GM23248 (cell line): ENCODE data around the gene NPHP4.

Experiments
- EZH2 ChIP-seq: fragments of 200-600 bp; sonication (generic); IDR thresholded peaks from 2 replicates; pipeline ENCODE4 v1.6.1; 2018; ENCODE audit warnings: antibody characterized with exemption, mild to moderate bottlenecking; ENCODE audit not compliant: insufficient read depth, poor library complexity, severe bottlenecking
- EZH2phosphoT487 ChIP-seq: fragments of 200-600 bp; sonication (generic); IDR thresholded peaks from 2 replicates; pipeline ENCODE4 v1.6.1; 2018; ENCODE audit warnings: antibody characterized with exemption, moderate library complexity, mild to moderate bottlenecking, low read depth; ENCODE audit not compliant: insufficient read depth

GRCh38 chr1:5837976-5838653 is 154.1 kb downstream of the NPHP4 start:
- no peak for TF ChIP-seq EZH2
- TF ChIP-seq EZH2phosphoT487: no peak
